Measurements from ENCODE around the gene SLC27A4.

- TF ChIP-seq CTCF (conservative IDR thresholded peaks at IDR 0.05 in 1 of 2, IDR thresholded peaks at IDR 0.05 in 1 of 2; ENCODE audit: extremely low read depth in 1 of 2, insufficient read depth in 1 of 2, low read depth in 1 of 2, low read length in 2 of 2) (no peak), EZH2 (IDR thresholded peaks at IDR 0.05; ENCODE audit: borderline replicate concordance, low read length) (no peak)
These were observed 30.0 kb downstream of the SLC27A4 start for GRCh38 chr9:128370367-128370751.
